ENCODE results near the gene ZBTB33. TPM values are rescaled to one million over a fixed set of nuclear protein-coding genes. Genes with fewer than 3 reads are reported as not detected.
A peak's percentile ranks its signal among the peaks of the same experiment; 100 is the strongest.

Gene ZBTB33
- total and polyA plus RNA-seq, 2 of the 13 experiments (the other 11 are each of a cell fraction or from before 2014, with no cell fraction given): 6.5 to 20.2 TPM

DNA sequence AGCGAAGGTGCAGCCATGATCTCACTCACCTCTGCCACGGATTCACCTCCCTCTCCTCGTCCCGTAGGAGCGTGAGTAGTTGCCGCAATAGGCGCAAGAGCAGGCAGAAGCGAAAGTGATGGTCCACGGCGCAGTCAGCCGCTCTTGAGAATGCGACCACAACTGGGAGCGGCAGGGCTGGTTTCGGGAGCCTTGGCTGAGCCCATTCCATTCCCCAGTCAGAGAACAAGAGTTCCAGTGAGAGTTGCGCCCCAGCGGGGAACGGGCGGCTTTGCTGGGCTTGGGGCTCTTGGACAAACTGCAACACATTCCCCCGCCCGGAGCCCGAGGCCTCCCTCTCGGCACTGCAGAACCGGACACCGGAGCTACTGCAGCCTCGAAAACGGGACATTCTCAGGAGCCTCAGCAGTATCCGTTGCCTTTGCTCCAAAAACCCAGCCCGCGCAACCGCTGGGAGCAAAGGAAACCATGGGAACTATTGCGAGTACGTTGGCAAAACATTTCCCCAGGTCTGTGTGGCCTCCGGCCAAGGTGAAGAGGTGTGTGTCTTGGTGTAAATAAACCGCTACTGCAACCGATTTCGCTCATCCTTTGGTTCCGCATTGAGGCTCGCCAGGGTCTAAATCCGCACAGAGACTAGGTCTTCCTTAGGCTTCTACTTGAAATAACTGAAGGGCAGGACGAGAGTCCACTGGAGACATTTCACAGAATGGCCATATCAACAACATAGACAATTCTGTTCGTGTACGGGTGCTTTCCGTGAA is 5.7 kb upstream of the ZBTB33 start (continued):
- TF ChIP-seq ZNF878 (CRISPR knock-in tag; IDR thresholded peaks at IDR 0.05) (no peak), RBFOX2 (IDR thresholded peaks at IDR 0.05; ENCODE audit: low read depth, low read length) (0 out of 2 replicates have a peak, but pooled peaks have one; percentile 28), ZBTB20 (CRISPR knock-in tag; IDR thresholded peaks at IDR 0.05; ENCODE audit: borderline replicate concordance, low read depth) (no peak), RFXANK (CRISPR knock-in tag; IDR thresholded peaks at IDR 0.05) (no peak), JUNB (CRISPR knock-in tag; IDR thresholded peaks at IDR 0.05; ENCODE audit: borderline replicate concordance) (no peak), ZNF484 (CRISPR knock-in tag; IDR thresholded peaks at IDR 0.05; ENCODE audit: borderline replicate concordance, low read depth) (no peak), ZSCAN22 (CRISPR knock-in tag; IDR thresholded peaks at IDR 0.05) (no peak), ZNF564 (CRISPR knock-in tag; IDR thresholded peaks at IDR 0.05) (no peak), ZNF101 (CRISPR knock-in tag; IDR thresholded peaks at IDR 0.05; ENCODE audit: borderline replicate concordance, low read depth) (no peak), JDP2 (CRISPR knock-in tag; IDR thresholded peaks at IDR 0.05; ENCODE audit: borderline replicate concordance) (no peak), ZFY (CRISPR knock-in tag; IDR thresholded peaks at IDR 0.05) (peak; percentile 79), ZNF431 (CRISPR knock-in tag; IDR thresholded peaks at IDR 0.05; ENCODE audit: borderline replicate concordance, low read depth) (no peak), RFXAP (CRISPR knock-in tag; IDR thresholded peaks at IDR 0.05; ENCODE audit: borderline replicate concordance) (0 out of 2 replicates have a peak, but pooled peaks have one; percentile 48), ZSCAN25 (CRISPR knock-in tag; IDR thresholded peaks at IDR 0.05) (0 out of 2 replicates have a peak, but pooled peaks have one; percentile 50), SNAPC2 (CRISPR knock-in tag; IDR thresholded peaks at IDR 0.05) (no peak), PHF8 (CRISPR knock-in tag; IDR thresholded peaks at IDR 0.05) (peak; percentile 74), NFE2 (CRISPR knock-in tag; IDR thresholded peaks at IDR 0.05) (no peak), SALL2 (CRISPR knock-in tag; IDR thresholded peaks at IDR 0.05) (no peak; the same call in 1 of the 2 replicates), NFKBIZ (CRISPR knock-in tag; IDR thresholded peaks at IDR 0.05) (no peak)
- TF ChIP-seq, protein P1, sequence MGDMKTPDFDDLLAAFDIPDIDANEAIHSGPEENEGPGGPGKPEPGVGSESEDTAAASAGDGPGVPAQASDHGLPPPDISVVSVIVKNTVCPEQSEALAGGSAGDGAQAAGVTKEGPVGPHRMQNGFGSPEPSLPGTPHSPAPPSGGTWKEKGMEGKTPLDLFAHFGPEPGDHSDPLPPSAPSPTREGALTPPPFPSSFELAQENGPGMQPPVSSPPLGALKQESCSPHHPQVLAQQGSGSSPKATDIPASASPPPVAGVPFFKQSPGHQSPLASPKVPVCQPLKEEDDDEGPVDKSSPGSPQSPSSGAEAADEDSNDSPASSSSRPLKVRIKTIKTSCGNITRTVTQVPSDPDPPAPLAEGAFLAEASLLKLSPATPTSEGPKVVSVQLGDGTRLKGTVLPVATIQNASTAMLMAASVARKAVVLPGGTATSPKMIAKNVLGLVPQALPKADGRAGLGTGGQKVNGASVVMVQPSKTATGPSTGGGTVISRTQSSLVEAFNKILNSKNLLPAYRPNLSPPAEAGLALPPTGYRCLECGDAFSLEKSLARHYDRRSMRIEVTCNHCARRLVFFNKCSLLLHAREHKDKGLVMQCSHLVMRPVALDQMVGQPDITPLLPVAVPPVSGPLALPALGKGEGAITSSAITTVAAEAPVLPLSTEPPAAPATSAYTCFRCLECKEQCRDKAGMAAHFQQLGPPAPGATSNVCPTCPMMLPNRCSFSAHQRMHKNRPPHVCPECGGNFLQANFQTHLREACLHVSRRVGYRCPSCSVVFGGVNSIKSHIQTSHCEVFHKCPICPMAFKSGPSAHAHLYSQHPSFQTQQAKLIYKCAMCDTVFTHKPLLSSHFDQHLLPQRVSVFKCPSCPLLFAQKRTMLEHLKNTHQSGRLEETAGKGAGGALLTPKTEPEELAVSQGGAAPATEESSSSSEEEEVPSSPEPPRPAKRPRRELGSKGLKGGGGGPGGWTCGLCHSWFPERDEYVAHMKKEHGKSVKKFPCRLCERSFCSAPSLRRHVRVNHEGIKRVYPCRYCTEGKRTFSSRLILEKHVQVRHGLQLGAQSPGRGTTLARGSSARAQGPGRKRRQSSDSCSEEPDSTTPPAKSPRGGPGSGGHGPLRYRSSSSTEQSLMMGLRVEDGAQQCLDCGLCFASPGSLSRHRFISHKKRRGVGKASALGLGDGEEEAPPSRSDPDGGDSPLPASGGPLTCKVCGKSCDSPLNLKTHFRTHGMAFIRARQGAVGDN (CRISPR knock-in tag; IDR thresholded peaks at IDR 0.05): peak; percentile 76
- TF ChIP-seq, protein P2, sequence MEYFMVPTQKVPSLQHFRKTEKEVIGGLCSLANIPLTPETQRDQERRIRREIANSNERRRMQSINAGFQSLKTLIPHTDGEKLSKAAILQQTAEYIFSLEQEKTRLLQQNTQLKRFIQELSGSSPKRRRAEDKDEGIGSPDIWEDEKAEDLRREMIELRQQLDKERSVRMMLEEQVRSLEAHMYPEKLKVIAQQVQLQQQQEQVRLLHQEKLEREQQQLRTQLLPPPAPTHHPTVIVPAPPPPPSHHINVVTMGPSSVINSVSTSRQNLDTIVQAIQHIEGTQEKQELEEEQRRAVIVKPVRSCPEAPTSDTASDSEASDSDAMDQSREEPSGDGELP (IDR thresholded peaks at IDR 0.05; ENCODE audit: borderline replicate concordance, low read depth): no peak
- TF ChIP-seq, protein P3, sequence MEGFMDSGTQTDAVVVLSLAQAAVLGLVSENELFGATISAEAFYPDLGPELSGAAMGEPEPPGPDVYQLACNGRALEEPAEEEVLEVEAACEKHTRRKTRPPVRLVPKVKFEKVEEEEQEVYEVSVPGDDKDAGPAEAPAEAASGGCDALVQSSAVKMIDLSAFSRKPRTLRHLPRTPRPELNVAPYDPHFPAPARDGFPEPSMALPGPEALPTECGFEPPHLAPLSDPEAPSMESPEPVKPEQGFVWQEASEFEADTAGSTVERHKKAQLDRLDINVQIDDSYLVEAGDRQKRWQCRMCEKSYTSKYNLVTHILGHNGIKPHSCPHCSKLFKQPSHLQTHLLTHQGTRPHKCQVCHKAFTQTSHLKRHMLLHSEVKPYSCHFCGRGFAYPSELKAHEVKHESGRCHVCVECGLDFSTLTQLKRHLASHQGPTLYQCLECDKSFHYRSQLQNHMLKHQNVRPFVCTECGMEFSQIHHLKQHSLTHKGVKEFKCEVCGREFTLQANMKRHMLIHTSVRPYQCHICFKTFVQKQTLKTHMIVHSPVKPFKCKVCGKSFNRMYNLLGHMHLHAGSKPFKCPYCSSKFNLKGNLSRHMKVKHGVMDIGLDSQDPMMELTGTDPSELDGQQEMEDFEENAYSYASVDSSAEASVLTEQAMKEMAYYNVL (CRISPR knock-in tag; IDR thresholded peaks at IDR 0.05; ENCODE audit: borderline replicate concordance): no peak
- TF ChIP-seq, protein P4, sequence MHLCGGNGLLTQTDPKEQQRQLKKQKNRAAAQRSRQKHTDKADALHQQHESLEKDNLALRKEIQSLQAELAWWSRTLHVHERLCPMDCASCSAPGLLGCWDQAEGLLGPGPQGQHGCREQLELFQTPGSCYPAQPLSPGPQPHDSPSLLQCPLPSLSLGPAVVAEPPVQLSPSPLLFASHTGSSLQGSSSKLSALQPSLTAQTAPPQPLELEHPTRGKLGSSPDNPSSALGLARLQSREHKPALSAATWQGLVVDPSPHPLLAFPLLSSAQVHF (CRISPR knock-in tag; IDR thresholded peaks at IDR 0.05): no peak

All from HepG2 (cell line).